ENCODE data around the gene KPNA2.
"Not testable (repeated sequence)": the region's sequence is repeated elsewhere in the genome, so short reads cannot be mapped to it uniquely, and the experiment has no call there.

- not testable (repeated sequence) for TF ChIP-seq CTCF (IDR thresholded peaks at IDR 0.05; ENCODE audit: low read length); EZH2 (optimal IDR thresholded peaks at IDR 0.05; ENCODE audit: low read depth, low read length)
Observed at GRCh38 chr17:68075953-68076607, 40.5 kb downstream of the KPNA2 start.

All from MM.1S (cell line).